Retinal pigment epithelial cell (primary cell): ENCODE data around the gene SRD5A1.

Source experiments
- DNase-seq: peaks from one replicate; pipeline ENCODE4 v3.0.0-alpha.2; 2010; ENCODE audit warnings: low read depth
- H3K4me3 ChIP-seq: 2 replicates; pipeline ENCODE4 v1.5.1; 2011; ENCODE audit warnings: mild to moderate bottlenecking, low read length, control low read depth, moderate library complexity
- CTCF ChIP-seq: conservative IDR thresholded peaks from 2 replicates; pipeline ENCODE4 v1.5.1; 2011; ENCODE audit warnings: low read depth, low read length, control low read depth, inconsistent platforms

The SRD5A1 gene

GRCh38 chr5:6718161-6718681 is 85.0 kb downstream of the SRD5A1 start:
- TF ChIP-seq CTCF, result no peak
- H3K4me3 ChIP-seq, result no peak overlapping the region
- no peak for DNase-seq

- DNase-seq, result no peak
- no peak overlapping the region for H3K4me3 ChIP-seq
- no peak for TF ChIP-seq CTCF
These were observed 85.5 kb downstream of the SRD5A1 start for GRCh38 chr5:6718718-6719117.

- no peak overlapping the region for H3K4me3 ChIP-seq
- no peak for TF ChIP-seq CTCF
- no peak for DNase-seq
These were observed 86.2 kb downstream of the SRD5A1 start for GRCh38 chr5:6719417-6719816.

- H3K4me3 ChIP-seq, result no peak overlapping the region
- no peak for DNase-seq
- TF ChIP-seq CTCF, result no peak
These were observed 86.8 kb downstream of the SRD5A1 start for GRCh38 chr5:6719896-6720560.

GRCh38 chr5:6720561-6720921 is 87.3 kb downstream of the SRD5A1 start:
- no peak overlapping the region for H3K4me3 ChIP-seq
- no peak for TF ChIP-seq CTCF
- DNase-seq, result no peak

GRCh38 chr5:6721442-6721841 is 88.2 kb downstream of the SRD5A1 start:
- DNase-seq, result no peak
- no peak overlapping the region for H3K4me3 ChIP-seq
- TF ChIP-seq CTCF, result no peak

- TF ChIP-seq CTCF, result no peak
- DNase-seq, result no peak
- no peak overlapping the region for H3K4me3 ChIP-seq
These were observed 88.8 kb downstream of the SRD5A1 start for GRCh38 chr5:6722015-6722414.
